Skeletal muscle cell (primary cell): ENCODE results near the gene TMEM198.

Experiments
- DNase-seq: peaks from one replicate; pipeline ENCODE4 v3.0.0-alpha.2; 2010; ENCODE audit warnings: low read depth
- H3K4me3 ChIP-seq: 2 replicates; pipeline ENCODE4 v1.5.1; 2011; ENCODE audit warnings: low read depth, mild to moderate bottlenecking, control low read depth, low read length, moderate library complexity

The TMEM198 gene

DNA sequence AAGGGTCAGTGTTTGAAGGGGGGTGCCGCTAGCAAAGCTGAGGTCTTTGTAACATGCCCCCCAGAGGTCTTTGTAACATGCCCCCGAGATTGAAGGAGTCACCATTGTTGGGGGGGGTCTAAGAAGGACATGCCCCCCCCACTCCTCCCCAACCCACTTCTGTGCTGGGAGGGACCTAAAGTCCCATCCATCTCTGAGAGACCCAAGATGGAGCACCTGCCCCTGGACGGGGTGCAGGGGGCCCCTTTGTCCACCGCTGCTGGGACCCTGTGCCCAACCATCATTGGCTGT is 35.4 kb upstream of the TMEM198 start:
- DNase-seq: no peak
- no peak overlapping the region for H3K4me3 ChIP-seq

DNA sequence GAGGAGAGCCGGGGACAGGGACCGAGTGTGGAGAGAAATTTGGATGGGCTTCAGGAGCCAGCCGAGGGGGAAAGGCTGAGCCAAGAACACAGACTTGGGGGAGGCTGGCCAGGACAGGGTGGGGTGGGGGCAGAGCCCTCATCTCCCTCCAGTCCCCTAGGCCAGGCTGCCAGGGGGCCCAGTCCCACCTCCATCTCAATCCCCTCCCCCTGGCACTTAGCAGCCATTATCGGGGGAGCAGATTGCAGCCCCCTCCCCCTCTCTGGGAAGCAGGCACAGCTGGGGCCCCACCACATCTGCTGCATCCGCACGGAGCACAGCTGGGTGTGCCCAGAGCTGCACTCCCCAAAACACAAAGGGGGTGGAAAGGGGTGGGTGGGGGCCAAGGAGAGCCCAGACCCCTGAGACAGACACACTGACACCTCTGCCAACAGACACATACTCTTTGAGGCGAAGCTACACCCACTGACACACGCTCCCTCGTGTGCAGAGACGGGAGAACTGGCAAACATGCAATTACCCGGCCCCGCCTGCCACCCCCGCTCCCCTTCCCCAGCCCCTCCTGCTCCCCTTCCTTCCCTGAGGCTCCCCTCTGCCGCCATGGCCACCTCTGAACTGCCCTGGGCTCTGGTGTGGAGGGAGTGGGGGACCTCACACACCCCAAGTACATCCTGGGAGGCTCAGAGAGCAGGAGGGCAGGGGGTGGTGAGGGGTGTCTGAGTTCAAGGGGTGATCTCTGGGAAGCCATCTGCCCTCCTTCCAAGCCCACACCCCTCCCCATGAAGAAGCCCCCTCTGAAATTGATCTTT is 34.7 kb upstream of the TMEM198 start:
- H3K4me3 ChIP-seq: peak overlapping the region; percentile 38
- no peak for DNase-seq

DNA sequence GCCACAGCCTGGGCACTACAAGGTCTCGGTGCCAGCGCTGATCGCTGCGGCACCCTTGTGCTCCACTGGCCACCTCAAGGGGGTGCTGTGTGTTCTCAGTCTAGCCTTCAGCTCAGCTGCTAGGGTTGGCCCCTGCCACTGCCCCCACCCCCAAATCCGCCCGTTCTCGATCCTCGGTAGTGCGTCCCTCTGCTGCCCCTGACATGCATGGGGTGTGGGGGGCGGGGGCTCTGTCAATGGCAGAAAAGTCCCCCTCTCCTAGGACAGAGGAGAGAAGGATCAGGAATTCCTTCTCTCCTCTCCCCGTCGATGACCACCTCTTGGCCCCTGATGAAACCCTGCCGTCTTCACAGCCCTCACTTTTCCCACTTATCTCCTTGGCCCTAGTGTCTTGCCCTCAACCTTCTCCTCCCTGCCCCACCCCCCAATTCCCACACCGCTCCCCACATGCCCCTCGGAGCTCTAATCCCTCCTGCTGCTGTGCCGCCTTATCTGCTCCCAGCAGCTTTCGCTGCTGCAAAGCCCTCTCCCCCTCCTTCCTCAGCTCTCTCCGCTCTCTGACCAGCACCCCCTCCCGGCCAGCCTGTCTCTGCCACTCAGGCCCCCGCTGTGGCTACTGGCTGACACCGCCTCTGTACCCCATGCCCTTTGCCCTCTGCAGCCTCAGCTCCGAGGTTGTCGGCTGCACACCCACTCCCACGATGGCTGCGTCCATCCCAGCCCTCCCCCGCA is 33.9 kb upstream of the TMEM198 start:
- DNase-seq: no peak

GRCh38 chr2:219510512-219511135 is 33.2 kb upstream of the TMEM198 start:
- no peak overlapping the region for H3K4me3 ChIP-seq

More for the DNA sequence above, 33.9 kb upstream of the TMEM198 start:
- peak overlapping the region; percentile 38 for H3K4me3 ChIP-seq

DNA sequence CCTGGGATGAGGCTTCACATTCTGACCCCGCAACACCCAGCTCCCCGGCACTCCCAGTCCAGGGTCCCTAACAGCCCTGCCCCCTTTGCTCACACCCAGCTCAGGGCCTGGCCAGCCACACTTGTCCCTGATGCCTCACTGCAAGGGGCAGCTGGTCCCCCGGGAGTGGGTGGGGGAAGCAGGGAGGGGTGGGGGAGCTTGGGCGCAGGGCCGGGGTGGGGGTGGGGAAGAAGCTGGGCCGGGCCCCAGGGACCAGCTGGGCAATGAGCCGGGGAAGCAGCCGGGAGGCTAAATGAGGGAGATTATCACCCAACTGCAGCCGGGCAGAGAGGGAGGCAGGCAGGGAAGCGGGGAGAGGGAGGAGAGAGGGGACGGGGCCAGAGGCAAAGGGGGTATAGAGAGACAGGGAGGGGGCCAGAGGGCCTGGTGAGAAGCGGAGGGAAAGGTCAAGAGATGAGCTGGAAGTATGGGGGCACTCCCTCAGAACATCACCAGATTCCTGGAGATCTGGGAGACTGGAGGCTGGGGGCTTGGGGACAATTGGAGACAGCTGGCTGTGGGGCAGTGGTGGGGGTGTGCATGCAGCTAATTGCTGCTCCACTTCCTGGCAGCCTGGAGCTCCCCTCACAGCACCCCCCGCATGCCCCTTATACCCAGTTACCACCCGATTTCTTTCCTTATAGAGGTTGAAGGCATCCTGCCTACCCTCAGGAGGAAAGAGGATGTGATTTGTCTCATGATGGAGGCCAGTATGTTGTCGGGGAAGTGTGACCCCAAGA is 32.1 kb upstream of the TMEM198 start:
- H3K4me3 ChIP-seq: no peak overlapping the region

More at GRCh38 chr2:219510512-219511135, 33.2 kb upstream of the TMEM198 start:
- DNase-seq: no peak

GRCh38 chr2:219512524-219513216 is 31.2 kb upstream of the TMEM198 start:
- no peak overlapping the region for H3K4me3 ChIP-seq
- DNase-seq: no peak

More for the DNA sequence above, 32.1 kb upstream of the TMEM198 start:
- DNase-seq: no peak

DNA sequence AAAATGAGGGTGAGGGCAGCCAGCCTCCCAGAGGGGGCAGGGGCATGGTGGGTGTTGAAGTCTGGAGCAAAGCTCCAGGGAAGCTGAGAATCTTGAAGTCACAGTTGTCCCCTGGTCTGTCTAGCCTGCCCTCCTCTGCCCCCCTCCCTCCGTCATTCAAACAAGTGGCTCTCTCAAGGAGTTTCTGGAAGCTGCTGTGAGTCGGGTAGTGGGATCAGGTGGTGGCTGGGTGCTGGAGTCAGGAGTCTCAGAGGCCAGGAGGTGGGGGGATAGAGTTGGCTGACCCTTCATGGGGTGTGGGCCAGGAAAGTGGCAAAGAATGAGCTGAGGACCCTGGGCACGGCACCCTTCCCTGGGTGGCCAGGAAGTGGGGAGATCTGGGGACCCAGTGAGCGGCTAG is 30.0 kb upstream of the TMEM198 start:
- no peak overlapping the region for H3K4me3 ChIP-seq

DNA sequence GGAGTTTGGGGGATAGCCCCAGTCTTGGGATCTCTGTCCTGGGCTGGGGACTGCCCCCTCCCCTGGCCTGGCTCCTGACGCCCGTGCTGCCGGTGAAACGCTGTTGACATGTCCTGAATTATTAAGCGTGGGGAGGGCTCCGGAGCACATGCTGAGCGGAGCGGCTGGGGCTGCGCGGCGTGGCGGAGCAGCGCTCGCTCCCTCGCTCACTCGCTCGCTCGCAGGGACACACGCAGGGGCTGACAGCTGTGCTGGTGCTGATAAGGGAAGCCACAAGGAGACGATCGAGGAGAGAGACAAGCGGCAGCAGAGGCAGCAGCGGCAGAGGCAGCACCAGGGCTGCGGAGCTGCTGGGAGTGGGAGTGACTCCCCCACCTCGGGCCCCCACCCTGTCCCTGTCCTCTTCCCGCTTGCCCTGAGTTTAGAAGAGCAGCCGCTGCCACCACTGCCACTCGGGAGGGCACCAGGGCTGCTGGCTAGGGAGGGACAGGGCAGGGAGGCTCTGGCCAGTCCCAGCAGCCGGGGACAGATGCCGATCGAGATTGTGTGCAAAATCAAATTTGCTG is 29.5 kb upstream of the TMEM198 start, which contains the start of gene ASIC4:
TSS of gene ASIC4 (plus strand) at position 287 of the 566 bp plus-strand sequence. CDS start at position 530, 243 bp downstream.
- peak within 1 kb of the TSS; percentile 11 for H3K4me3 ChIP-seq
- no peak for DNase-seq

More for the DNA sequence above, 30.0 kb upstream of the TMEM198 start:
- no peak for DNase-seq

- no peak overlapping the region for H3K4me3 ChIP-seq
- DNase-seq: no peak
These were observed 29.0 kb upstream of the TMEM198 start for GRCh38 chr2:219514836-219515235.

DNA sequence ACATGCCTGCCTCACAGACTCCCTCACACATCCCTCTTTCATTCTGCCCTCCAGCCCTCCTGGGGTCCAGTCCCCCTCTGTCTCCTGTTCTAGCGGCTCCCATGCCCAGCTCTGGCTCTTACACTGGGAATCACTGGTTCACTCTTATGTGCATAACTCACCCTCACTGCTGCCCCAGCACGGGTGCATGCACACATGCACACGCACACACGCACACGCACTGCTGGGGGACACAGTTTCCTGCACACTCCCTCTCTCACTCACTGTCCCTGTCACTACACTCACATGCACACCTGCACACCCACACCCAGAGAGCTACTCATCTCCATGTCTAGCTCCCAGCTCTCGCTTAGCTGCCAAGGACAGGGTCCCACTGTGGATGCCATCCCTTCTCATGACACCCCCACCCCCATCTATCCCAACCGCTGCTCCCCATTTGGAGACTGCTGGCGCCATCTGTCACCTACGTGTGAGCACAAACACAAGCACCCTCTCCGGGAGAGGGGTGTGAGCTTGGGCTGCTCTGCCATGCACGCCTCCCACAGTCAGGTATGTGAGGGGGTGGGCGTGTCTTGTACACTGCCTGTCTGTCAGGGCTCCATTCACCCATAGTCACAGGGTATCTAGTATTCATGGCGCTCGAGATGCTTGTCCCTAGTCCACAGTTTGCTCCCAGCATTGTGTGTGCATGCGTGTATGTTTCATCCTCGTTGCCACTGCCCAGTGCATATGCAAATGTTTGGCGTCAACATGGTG is 27.8 kb upstream of the TMEM198 start:
- H3K4me3 ChIP-seq: no peak overlapping the region
- DNase-seq: no peak

- DNase-seq: no peak
- no peak overlapping the region for H3K4me3 ChIP-seq
These were observed 26.9 kb upstream of the TMEM198 start for GRCh38 chr2:219516888-219517287.

DNA sequence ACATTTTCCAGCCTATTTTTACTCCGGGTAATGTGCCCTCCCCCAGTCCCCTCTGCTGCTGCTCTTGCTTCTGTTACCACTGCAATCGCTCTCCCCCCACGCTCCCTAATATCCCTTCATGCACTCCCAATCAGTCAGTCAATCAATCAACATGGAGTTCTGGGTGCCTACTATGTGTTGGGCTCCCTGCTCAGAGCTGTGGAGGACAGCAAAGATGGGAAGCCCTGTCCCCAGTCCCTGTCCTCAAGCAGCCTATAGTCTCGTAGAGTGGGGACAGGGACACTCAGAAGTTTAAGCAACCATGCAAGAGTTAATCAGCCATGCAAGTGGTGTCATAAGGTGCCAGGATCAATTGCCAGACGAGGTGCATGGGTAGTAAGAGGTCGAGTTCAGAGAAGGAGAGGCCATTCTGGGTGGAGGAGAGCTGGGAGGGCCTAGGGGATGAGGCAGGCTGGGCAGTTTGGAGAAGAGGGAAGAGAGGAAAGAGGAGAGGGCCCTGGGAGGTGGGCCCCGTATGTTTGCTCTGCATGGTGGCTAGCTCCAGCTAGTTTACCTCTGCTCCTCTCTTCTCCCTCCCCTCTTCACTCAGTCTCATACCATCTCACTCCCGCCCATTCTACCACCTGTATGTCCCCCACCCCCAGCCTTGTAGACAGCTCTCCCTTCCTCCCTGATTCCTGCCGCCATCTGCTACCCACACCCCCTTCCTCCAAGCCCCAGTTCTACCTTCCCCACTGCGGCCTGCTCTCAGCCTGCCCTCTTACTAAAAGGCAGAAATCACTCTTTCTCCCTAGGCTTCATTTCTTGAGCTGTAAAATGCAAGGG is 25.7 kb upstream of the TMEM198 start:
- no peak overlapping the region for H3K4me3 ChIP-seq
- no peak for DNase-seq

DNA sequence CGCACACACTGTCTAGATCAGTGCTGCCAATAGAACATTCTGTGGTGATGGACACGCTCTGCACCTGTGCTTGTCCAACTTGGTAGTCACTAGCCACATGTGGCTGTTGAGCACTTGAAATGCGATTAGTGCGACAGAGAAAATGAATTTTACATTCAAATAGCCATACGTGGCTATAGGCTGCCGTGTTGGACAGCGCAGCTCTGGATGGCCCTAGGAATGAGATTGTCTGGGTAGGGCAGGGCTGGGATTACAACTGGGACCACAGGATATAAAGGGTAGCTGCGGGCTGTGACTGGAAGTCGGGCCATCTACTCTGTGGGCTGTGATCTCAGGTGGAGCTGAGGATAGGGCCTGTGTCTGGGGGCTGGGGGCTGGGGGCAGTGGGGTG is 24.3 kb upstream of the TMEM198 start:
- DNase-seq: no peak
- no peak overlapping the region for H3K4me3 ChIP-seq

DNA sequence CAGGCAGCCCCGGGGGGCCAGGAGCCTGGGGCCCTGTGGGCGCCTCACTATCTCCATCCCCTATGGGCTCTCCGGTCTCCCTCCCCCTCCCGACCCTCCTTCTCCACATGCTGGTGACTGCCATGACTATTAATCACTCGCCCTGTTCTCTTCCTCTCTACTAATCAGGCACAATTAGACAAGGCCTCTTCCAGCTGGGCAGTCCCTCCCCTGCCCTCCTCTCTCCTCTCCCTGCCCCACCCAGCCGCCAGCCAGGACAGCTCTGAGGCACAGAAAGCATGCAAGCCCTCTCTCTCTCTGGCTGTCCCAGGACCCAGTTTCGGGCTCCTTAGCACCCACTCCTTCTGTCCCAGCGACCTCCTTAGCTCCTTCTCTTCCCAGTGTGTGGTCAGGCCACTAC is 23.7 kb upstream of the TMEM198 start:
- no peak for DNase-seq
- H3K4me3 ChIP-seq: no peak overlapping the region

- no peak for DNase-seq
- no peak overlapping the region for H3K4me3 ChIP-seq
These were observed 22.6 kb upstream of the TMEM198 start for GRCh38 chr2:219521066-219521880.
